Endothelial cell (in vitro differentiated cells): ENCODE data around the gene VTI1A. TPM values are rescaled to one million over a fixed set of nuclear protein-coding genes. Genes with fewer than 3 reads are reported as not detected.

Experiments used
- DNase-seq: peaks from one replicate; pipeline ENCODE4 v3.0.0; 2021; ENCODE audit warnings: low spot score
- H3K27ac Mint-ChIP-seq: one replicate; pipeline ENCODE4 v1.8.0; 2021; ENCODE audit warnings: mixed read lengths, inconsistent platforms; ENCODE audit not compliant: unreplicated experiment
- H3K27me3 Mint-ChIP-seq: one replicate; pipeline ENCODE4 v1.8.0; 2021; ENCODE audit warnings: mild to moderate bottlenecking, moderate library complexity, mixed read lengths, inconsistent platforms; ENCODE audit not compliant: unreplicated experiment
- H3K36me3 Mint-ChIP-seq: one replicate; pipeline ENCODE4 v1.8.0; 2021; ENCODE audit warnings: mild to moderate bottlenecking, low read depth, mixed read lengths, inconsistent platforms; ENCODE audit not compliant: unreplicated experiment
- H3K4me1 Mint-ChIP-seq: one replicate; pipeline ENCODE4 v1.8.0; 2021; ENCODE audit warnings: mild to moderate bottlenecking, mixed read lengths, inconsistent platforms; ENCODE audit not compliant: unreplicated experiment
- H3K4me3 Mint-ChIP-seq: one replicate; pipeline ENCODE4 v1.8.0; 2021; ENCODE audit warnings: mild to moderate bottlenecking, mixed read lengths, inconsistent platforms; ENCODE audit not compliant: unreplicated experiment
- H3K9me3 Mint-ChIP-seq: one replicate; pipeline ENCODE4 v1.8.0; 2021; ENCODE audit warnings: mixed read lengths, inconsistent platforms; ENCODE audit not compliant: unreplicated experiment
- total RNA-seq: library from RNA; stranded (reverse); fragmentation: NEBNext Ultra II Directional; extraction: Animal tissue kit (Norgen Biotek cat#: 25700); gene quantifications from one replicate; pipeline ENCODE4 v1.2.1, GENCODE V29; 2021; ENCODE audit not compliant: unreplicated experiment
- TF ChIP-seq, protein P1 (sequence below): fragments of 200-600 bp; sonication (generic); IDR thresholded peaks from one replicate; pipeline ENCODE4 v1.5.0; 2021; ENCODE audit warnings: antibody characterized with exemption; ENCODE audit not compliant: unreplicated experiment

Gene VTI1A
- total RNA-seq, 1 donor from 2014 or later, result 35.4 TPM

DNA sequence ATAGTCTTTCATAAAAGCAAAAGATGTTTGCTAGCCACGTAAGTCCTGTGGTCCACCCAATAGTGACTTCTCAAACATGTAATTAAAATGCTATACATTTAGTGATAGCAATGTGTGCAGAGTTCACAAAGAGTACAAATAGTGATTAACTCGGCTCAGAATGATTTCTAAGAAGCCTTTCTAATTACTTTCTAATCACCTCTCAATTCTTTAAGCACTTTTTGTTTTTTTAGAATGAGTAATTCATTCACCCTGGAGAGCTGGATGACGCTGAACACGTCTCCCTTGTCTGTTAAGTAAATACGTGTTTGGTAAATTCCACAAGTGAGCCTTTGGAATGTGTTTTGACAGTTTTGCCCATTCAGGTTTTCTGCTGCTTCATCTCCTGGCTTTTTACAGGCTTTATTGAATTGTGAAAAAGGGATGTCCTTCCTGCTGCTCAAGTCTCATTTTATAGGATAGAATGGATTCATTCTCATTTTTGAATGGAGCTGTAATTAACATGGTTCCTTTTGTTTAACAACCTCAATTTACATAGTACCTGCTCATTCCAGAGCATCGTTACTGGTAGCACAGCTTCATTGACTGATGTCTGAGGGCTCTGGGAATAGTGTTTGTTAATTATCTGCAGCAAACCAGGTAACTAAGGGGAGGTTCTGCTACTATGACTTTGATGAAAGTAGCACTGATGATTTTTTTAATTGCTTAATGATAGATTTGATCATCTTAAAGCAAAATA lies 212.1 kb downstream of the VTI1A start:
- TF ChIP-seq, protein P1, sequence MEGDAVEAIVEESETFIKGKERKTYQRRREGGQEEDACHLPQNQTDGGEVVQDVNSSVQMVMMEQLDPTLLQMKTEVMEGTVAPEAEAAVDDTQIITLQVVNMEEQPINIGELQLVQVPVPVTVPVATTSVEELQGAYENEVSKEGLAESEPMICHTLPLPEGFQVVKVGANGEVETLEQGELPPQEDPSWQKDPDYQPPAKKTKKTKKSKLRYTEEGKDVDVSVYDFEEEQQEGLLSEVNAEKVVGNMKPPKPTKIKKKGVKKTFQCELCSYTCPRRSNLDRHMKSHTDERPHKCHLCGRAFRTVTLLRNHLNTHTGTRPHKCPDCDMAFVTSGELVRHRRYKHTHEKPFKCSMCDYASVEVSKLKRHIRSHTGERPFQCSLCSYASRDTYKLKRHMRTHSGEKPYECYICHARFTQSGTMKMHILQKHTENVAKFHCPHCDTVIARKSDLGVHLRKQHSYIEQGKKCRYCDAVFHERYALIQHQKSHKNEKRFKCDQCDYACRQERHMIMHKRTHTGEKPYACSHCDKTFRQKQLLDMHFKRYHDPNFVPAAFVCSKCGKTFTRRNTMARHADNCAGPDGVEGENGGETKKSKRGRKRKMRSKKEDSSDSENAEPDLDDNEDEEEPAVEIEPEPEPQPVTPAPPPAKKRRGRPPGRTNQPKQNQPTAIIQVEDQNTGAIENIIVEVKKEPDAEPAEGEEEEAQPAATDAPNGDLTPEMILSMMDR, result no peak
- no peaks in the 10 kb centered on the region for H3K4me1 Mint-ChIP-seq
- H3K27ac Mint-ChIP-seq, result no peak overlapping the region
- H3K4me3 Mint-ChIP-seq, result no peak overlapping the region
- DNase-seq, result no peak
- no peaks in the 10 kb centered on the region for H3K27me3 Mint-ChIP-seq
- H3K9me3 Mint-ChIP-seq, result no peaks in the 10 kb centered on the region
- no peaks in the 10 kb centered on the region for H3K36me3 Mint-ChIP-seq

DNA sequence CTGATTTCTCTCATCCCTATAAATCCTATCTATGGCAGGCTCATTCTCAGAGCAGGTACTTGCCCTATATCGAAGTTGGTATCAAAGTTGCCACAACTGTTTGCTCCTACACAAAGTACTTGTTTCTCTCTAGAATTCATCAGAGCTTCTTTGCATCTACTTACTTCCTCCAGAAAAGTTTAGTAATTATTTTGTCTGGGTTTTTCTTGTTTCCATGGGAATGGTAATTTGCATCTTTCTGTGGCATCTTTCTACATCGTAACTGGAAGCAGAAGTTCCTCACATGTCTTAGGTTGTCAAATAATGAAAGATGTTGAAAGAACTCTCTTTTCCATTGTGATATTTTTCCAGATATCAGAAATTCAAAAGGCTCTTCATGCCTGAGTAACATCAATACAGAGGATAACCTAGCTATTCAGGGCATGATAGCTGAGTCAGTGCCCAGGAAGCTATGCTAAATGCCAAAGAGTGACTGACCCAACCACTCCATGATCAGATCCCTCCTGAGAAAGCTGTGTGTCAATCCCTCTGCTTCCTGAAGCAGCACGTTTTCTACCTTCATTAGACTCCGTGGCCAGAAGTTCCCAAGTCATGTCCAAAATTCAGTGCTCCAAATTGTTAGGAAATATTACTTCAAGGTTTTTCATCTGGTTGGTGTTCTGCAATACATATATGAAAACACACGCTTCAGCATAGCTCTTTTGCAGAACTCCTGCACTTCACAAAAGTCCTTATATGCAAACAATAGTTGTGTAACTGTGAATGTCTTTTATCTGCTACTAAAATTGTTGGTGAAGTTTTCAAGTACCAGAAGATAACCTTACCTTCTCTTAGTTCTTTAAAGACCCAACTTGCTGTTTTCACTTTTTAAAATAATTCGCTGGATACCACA lies 216.5 kb downstream of the VTI1A start:
- Mint-ChIP-seq H3K9me3 (no peaks in the 10 kb centered on the region), H3K27ac (no peak overlapping the region)

DNA sequence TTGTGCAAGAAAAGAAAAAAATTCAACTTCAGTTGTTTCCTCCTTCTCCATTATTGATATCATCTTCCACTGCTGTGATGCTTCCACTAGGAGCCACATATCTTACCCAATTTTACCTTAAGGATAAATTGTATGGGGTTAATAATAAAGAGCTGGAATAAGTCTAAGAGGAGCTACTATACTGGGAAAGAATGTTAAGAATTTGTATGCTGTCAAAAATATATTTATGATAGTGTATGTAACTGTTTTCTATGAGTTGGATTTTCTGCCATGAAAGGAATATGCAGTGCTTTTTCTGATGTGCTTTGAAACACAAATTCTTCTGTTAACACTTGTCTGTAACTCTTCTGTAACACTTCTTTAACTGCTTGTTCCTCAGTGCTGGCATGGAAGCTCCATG lies 219.1 kb downstream of the VTI1A start:
- DNase-seq, result no peak
- peaks cover 13% of the 10 kb centered on the region for H3K4me1 Mint-ChIP-seq
- no peaks in the 10 kb centered on the region for H3K36me3 Mint-ChIP-seq
- H3K9me3 Mint-ChIP-seq, result no peaks in the 10 kb centered on the region
- H3K27ac Mint-ChIP-seq, result no peak overlapping the region
- no peak overlapping the region for H3K4me3 Mint-ChIP-seq
- TF ChIP-seq, protein P1, result no peak
- H3K27me3 Mint-ChIP-seq, result no peaks in the 10 kb centered on the region

More for the DNA sequence above, 216.5 kb downstream of the VTI1A start:
- H3K4me1 Mint-ChIP-seq, result peaks cover 13% of the 10 kb centered on the region
- H3K27me3 Mint-ChIP-seq, result no peaks in the 10 kb centered on the region
- H3K4me3 Mint-ChIP-seq, result no peak overlapping the region
- no peaks in the 10 kb centered on the region for H3K36me3 Mint-ChIP-seq
- TF ChIP-seq, protein P1, result no peak
- no peak for DNase-seq

DNA sequence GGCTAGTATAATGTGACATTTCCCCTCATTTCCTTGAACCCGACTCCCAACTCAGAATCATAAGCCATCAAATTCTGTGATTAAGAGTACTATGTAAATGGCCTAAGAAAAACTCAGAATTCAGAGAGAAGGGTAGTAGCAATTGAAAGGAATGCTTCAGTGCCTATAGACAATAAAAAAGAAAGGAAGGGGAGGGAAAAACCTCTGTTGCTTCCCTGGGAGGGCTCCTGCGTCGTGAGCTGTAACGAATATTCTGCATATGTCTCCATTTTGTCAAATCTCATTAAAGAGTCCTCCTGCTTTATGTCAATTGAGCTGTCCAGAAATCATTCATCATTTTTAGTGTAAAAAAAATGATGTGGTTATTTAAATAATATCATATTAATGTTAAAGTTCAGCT lies 223.0 kb downstream of the VTI1A start:
- no peak overlapping the region for H3K4me3 Mint-ChIP-seq
- no peaks in the 10 kb centered on the region for H3K9me3 Mint-ChIP-seq
- H3K36me3 Mint-ChIP-seq, result no peaks in the 10 kb centered on the region
- no peak for DNase-seq
- H3K4me1 Mint-ChIP-seq, result peaks cover 9% of the 10 kb centered on the region
- H3K27ac Mint-ChIP-seq, result no peak overlapping the region
- H3K27me3 Mint-ChIP-seq, result no peaks in the 10 kb centered on the region
- TF ChIP-seq, protein P1, result no peak

DNA sequence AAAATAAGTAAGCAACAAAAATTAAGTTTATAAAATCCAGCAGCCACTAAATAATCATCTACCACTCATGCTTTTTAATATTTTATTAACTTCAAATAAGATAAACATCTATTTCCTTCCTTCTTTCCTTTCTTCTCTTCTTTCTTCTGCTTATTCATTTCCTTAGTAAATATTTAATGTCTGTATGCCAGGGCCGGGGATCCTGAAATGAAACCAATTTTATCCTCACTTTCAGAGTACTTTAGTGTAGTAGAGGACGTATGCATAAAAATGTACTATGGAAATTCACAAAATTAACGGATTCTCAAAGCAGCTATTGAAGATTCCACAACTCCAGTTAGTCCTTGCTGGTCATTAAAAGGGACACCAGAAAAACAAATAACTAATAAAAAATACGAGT lies 224.7 kb downstream of the VTI1A start:
- TF ChIP-seq, protein P1, result no peak
- no peaks in the 10 kb centered on the region for H3K9me3 Mint-ChIP-seq
- no peak for DNase-seq
- no peak overlapping the region for H3K27ac Mint-ChIP-seq
- no peak overlapping the region for H3K4me3 Mint-ChIP-seq
- no peaks in the 10 kb centered on the region for H3K36me3 Mint-ChIP-seq
- peaks cover 4% of the 10 kb centered on the region for H3K4me1 Mint-ChIP-seq
- H3K27me3 Mint-ChIP-seq, result no peaks in the 10 kb centered on the region
